GM19397 (cell line): Measurements from ENCODE around the gene OR56A1.

Experiments
- ATAC-seq: cut with Tn5 transposase; IDR thresholded peaks from one replicate; pipeline ENCODE4 v1.9.1; 2021; ENCODE audit warnings: mild to moderate bottlenecking, moderate library complexity; ENCODE audit not compliant: unreplicated experiment

The OR56A1 gene

DNA sequence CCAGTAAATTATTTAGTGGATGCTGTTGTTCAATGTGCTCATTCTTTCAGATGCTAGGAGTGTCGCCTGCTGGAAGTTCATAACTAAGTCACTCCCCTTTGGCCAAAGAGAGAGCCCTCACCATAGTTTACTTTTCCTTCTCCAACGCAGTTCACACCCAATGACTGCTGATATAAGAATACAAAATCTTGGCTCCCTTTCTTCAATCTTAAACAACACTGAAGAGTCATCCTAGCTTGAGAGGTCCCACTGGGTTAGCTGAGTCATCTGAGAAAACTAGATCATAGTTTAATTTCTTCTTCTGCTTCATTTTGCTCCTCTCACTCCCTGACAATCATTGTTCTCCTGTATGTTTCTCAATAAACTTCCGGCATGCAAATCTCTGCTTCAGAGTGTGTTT lies 38.4 kb downstream of the OR56A1 start:
- no peak for ATAC-seq

DNA sequence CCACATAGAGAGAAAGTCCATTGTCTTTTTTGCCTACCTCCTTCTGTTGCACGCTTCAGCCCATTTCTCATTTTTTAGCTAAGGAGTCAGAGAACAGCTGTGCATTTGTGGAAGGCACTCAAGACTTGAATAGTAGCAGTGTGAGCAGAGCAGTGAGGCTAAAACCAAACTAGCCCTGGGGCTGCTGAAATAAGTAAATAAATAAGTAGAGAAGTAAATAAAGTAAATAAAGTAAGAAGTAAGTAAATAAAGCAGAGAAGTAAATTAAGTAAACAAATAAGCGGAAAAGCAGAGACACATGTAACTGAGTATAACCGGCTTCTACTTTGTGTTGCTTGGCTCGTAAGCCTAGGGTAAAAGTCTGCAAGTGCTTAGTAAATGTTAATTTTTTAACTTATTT lies 41.4 kb downstream of the OR56A1 start:
- ATAC-seq, result no peak

DNA sequence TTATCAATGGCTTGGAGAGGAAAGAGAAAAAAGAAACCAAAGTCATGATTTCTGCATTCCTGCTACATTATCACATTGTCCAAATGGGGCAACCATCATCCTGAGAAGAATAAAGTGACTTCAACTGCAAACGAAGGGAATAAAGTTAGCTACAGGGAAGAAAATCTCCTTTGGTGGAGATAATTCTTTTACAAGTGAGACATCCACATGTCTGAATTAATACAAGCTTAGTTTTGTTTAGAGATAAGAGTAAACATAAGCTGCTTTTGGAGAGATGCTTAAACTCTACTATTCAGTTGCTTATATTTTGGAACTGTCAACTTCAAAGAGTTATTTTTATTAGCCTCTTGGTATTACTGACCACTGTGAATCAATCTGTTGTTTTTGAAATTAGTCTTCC lies 43.7 kb downstream of the OR56A1 start, which contains the start of gene OR52L1:
Gene OR52L1 (minus strand): TSS at position 101 of the 400 bp plus-strand sequence. CDS start 55 bp downstream, at position 46.
- no peak for ATAC-seq

- ATAC-seq, result no peak
Measured at GRCh38 chr11:5983443-5983842, 47.1 kb downstream of the OR56A1 start.

GRCh38 chr11:5973530-5973929 lies 57.0 kb downstream of the OR56A1 start:
- ATAC-seq, result no peak
